Activated CD4-positive, alpha-beta T cell treated with anti-CD3 and anti-CD28 coated beads, Interleukin-2, amount 10 ng/mL, durations not matched to agents 7 days and 5 days (primary cell): Measurements from ENCODE around the gene TRIM63. TPM values are rescaled to one million over a fixed set of nuclear protein-coding genes. Genes with fewer than 3 reads are reported as not detected.
"Not testable (repeated sequence)": the region's sequence is repeated elsewhere in the genome, so short reads cannot be mapped to it uniquely, and the experiment has no call there.

Experiments
- CTCF ChIA-PET: fragments of 350-600 bp; sonication (Branson Sonifier 250); formaldehyde crosslinking; loops from one replicate; lab custom pipeline; 2021; ENCODE audit warnings: antibody characterized with exemption; lab: Charles Lee
- POLR2A ChIA-PET: fragments of 350-600 bp; sonication (Branson Sonifier 250); formaldehyde crosslinking; loops from one replicate; lab custom pipeline; 2021; ENCODE audit warnings: antibody characterized with exemption; lab: Charles Lee
- DNase-seq: peaks from one replicate; pipeline ENCODE4 v3.0.0-alpha.2; 2020
- H3K27ac Mint-ChIP-seq: one replicate; pipeline ENCODE4 v1.8.0; 2021; ENCODE audit warnings: mild to moderate bottlenecking, moderate library complexity, mixed read lengths
- H3K27me3 Mint-ChIP-seq: one replicate; pipeline ENCODE4 v1.8.0; 2021; ENCODE audit warnings: mixed read lengths
- H3K36me3 Mint-ChIP-seq: one replicate; pipeline ENCODE4 v1.8.0; 2021; ENCODE audit warnings: low read depth, mixed read lengths
- H3K4me1 Mint-ChIP-seq: one replicate; pipeline ENCODE4 v1.8.0; 2021; ENCODE audit warnings: mixed read lengths
- H3K4me3 Mint-ChIP-seq: one replicate; pipeline ENCODE4 v1.8.0; 2021; ENCODE audit warnings: mild to moderate bottlenecking, moderate library complexity, mixed read lengths
- H3K9me3 Mint-ChIP-seq: one replicate; pipeline ENCODE4 v1.8.0; 2021; ENCODE audit warnings: mixed read lengths
- total RNA-seq, 2 experiments: library from RNA; stranded (reverse); gene quantifications; one replicate each; pipeline ENCODE4 v1.2.3, GENCODE V29; 2021

TRIM63 gene
- under 1 TPM; 0.10 TPM for total RNA-seq

GRCh38 chr1:26067432-26067911 lies at the start of gene TRIM63:
Gene TRIM63 (minus strand): TSS chr1:26067630. CDS start chr1:26067494, 136 bp downstream.
- Mint-ChIP-seq H3K27ac (peak within 1 kb of the TSS; percentile 37), H3K36me3 (no peaks in the 10 kb centered on the region), H3K4me3 (no peak within 1 kb of the TSS), H3K27me3 (peaks cover 21% of the 10 kb centered on the region), H3K9me3 (no peaks in the 10 kb centered on the region), H3K4me1 (no peaks in the 10 kb centered on the region)
- POLR2A ChIA-PET: no interaction called here
- no peak for DNase-seq
- CTCF ChIA-PET: interaction anchor here (0.6 to 1.0 kb wide), 3 partner anchors 9 to 70 kb away, joined by 3 to 5 read pairs (median 3); no protein-coding TSS in a partner anchor

DNA sequence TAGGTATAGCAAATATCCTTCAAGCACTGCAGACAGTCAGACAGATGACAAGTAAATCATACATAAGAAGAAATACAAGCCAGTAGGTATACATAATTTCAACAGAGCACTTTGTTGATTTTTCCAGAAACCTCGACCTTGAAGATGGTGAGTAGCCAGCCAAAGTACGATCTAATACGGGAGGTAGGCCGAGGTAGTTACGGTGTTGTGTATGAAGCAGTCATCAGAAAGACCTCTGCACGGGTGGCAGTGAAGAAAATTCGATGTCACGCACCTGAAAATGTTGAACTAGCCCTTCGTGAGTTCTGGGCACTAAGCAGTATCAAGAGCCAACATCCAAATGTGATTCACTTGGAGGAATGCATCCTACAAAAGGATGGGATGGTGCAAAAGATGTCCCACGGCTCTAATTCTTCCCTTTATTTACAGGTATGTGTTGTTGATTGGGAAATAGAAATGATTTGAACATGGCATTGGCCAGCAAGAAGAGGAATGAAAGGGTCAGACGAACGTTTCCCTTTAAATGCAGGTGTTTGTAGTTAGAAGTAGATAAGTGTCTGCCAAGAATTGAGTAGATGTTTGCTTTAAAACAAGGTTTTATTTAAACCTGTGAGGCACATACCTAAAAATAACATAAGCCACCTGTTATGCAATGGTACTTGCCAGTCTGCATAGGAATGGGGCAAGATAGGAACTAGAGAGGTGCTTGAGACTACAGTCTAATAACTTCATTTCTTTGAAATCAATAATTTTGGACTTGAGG lies 46.9 kb upstream of the TRIM63 start:
- peaks cover 48% of the 10 kb centered on the region for H3K4me1 Mint-ChIP-seq
- H3K27ac Mint-ChIP-seq: no peak overlapping the region
- peaks cover 29% of the 10 kb centered on the region for H3K36me3 Mint-ChIP-seq
- ChIA-PET CTCF (interaction anchor here (0.8 to 1.3 kb wide), 6 partner anchors 9 to 120 kb away, joined by 3 to 7 read pairs (median 4); partner anchors contain the start of genes CEP85, PAFAH2 and ZNF593), POLR2A (no interaction called here)
- no peak overlapping the region for H3K4me3 Mint-ChIP-seq
- H3K27me3 Mint-ChIP-seq: no peaks in the 10 kb centered on the region
- H3K9me3 Mint-ChIP-seq: no peaks in the 10 kb centered on the region
- DNase-seq: no peak

- H3K9me3 Mint-ChIP-seq: no peaks in the 10 kb centered on the region
- peaks cover 12% of the 10 kb centered on the region for H3K36me3 Mint-ChIP-seq
- H3K4me1 Mint-ChIP-seq: peaks cover 38% of the 10 kb centered on the region
- no peaks in the 10 kb centered on the region for H3K27me3 Mint-ChIP-seq
- DNase-seq: peak; percentile 30
- peak overlapping the region; percentile 89 for H3K4me3 Mint-ChIP-seq
- ChIA-PET POLR2A (interaction anchor here (1.9 kb wide), 2 partner anchors 11 to 14 kb away, joined by 8 to 9 read pairs; no protein-coding TSS in a partner anchor), CTCF (interaction anchor here (0.6 to 2.5 kb wide), 5 partner anchors 9 to 947 kb away, joined by 3 to 8 read pairs (median 5); partner anchors contain the start of gene ZNF593)
- H3K27ac Mint-ChIP-seq: peak overlapping the region; percentile 88
Observed at GRCh38 chr1:26112407-26112775, 45.0 kb upstream of the TRIM63 start.

DNA sequence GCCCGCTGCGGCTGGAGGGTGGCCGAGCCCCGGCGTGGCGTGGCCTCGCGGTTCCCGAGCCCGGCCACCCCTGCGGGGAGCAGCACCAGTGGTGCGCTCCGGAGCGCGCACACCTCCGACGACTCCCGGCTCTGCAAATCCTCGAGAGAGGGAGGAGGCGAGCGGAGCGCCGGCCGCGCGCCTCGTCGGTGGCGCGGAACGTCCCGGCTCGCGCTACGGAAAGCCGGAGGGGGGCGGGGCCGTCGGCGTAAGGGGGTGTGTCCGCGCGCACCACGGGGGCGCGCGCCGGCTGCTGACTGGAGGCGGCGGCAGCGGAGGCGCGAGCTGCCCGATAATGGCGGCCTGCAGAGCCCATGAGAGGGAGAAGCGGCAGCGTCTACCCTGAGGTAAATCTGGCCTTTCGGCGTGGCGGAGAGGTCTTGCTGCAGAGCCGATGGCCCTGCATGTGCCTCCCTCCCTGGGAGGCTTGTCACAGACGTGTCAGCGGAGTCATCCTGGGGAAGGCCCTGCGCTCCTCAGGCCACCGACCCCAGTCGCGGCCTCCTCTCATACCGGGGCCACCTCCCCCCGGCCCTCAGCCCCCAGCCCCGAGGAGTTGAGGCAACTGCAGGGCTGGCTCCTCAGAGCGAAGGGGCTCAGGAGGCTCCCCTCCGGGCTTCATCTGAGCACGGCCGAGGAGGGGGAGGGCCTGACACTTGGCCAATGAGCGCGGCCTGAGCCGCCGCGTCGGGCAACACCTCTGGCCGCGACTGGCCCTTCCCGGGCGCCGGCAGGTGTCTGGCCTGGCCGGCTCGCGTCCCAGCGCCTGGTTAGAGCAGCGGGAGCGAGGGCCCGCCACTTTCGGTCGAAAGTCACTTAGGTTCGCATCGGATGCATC lies 44.3 kb upstream of the TRIM63 start, which contains the start of gene PDIK1L:
Gene PDIK1L, plus strand, starts transcription at position 295 of the 877 bp plus-strand sequence. CDS start 2,485 bp downstream, outside the sequence.
- peak within 1 kb of the TSS; percentile 92 for H3K27ac Mint-ChIP-seq
- no peaks in the 10 kb centered on the region for H3K27me3 Mint-ChIP-seq
- peak; percentile 93 for DNase-seq
- H3K36me3 Mint-ChIP-seq: peaks cover 8% of the 10 kb centered on the region
- peaks cover 38% of the 10 kb centered on the region for H3K4me1 Mint-ChIP-seq
- H3K4me3 Mint-ChIP-seq: peak within 1 kb of the TSS; percentile 89
- no peaks in the 10 kb centered on the region for H3K9me3 Mint-ChIP-seq
- ChIA-PET CTCF (interaction anchor here (0.6 to 2.5 kb wide), 6 partner anchors 10 to 948 kb away, joined by 3 to 8 read pairs (median 4); partner anchors contain the start of gene ZNF593), POLR2A (interaction anchor here (0.8 to 1.9 kb wide), 3 partner anchors 12 to 27 kb away, joined by 4 to 9 read pairs (median 8); no protein-coding TSS in a partner anchor)

DNA sequence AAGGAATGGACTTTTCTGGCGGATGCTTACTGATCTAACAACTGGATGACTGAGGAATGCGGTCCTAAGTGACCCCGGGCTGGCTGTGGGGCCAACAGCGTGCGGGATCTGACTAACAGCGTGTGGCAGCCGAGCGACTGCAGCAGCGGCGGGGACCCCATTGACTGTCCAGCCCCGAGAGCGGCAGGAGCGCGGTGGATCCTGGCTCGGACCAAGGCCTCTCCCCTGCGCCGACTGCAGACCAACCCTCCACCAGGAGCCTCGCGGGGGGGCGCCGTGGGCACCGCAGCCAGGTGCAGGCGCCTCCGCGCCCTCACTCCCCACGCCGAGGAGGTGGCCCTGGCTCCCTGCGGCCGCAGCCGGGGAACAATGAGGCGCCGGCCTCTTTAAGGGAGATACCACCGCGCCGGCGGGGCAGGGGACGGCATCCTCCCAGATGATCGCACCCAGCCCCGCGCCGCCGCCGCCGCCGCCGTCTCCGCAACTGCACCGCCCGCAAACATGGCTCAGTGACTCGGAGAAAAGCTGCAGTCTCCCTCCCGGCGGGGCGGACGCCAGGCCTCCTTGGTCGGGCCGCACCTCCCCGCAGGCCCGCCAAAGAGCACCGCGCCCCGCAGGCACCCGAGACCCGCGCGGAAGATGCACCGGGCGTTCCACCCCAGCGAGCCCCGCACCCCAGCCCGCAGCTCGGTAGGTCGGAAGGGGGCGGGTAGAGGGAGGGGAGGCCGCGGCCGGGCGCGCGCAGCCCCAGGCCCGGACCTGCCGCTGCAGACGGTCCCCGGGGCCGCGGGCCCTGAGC lies 43.5 kb upstream of the TRIM63 start:
- POLR2A ChIA-PET: interaction anchor here (0.8 to 1.9 kb wide), 3 partner anchors 13 to 28 kb away, joined by 4 to 9 read pairs (median 8); no protein-coding TSS in a partner anchor
- Mint-ChIP-seq H3K36me3 (peaks cover 8% of the 10 kb centered on the region), H3K27ac (peak overlapping the region; percentile 85), H3K9me3 (no peaks in the 10 kb centered on the region), H3K4me3 (peak overlapping the region; percentile 83), H3K27me3 (no peaks in the 10 kb centered on the region), H3K4me1 (peaks cover 35% of the 10 kb centered on the region)
- CTCF ChIA-PET: interaction anchor here (1.0 to 2.5 kb wide), 4 partner anchors 10 to 59 kb away, joined by 3 to 8 read pairs (median 4); partner anchors contain the start of gene ZNF593
- peak; percentile 81 for DNase-seq

DNA sequence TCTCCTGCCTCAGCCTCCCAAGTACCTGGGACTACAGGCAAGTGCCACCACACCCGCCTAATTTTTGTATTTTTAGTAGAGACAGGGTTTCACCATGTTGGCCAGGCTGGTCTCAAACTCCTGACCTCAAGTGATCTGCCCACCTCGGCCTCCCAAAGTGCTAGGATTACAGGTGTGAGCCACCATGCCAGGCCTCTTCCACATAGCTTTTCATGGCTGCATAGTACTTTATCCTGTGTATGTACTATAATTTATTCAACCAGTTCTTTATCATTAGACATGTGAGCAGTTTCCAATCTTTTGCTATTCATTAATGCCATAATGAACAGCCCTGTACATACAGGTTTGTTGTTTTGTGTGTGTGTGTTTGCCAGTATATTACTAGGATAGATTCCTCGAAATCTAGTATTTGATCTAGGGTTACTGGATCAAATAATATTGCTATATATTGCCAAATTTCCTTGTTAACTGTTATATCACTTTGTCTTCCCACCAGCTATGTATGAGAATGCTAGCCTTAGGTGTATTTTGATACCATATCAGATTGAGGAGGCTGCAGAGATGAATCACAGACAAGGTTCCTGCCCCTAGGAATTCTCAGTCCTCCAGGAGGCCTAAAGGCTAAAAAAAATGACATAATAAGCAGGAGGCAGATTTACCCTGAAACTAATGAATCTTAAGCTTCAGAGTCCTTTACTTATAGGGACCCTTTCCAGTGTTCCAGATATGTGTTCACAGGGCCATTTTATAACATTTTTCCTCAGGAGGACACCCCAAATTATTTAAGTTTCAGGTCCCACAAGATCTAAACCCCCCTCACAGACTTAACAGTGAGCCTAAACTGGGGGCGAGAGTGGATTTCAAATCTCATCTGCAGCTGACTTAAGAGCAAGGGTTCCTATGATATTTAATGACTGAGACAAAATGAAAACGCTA lies 42.1 kb upstream of the TRIM63 start:
- ChIA-PET POLR2A (no interaction called here), CTCF (interaction anchor here (0.7 to 1.5 kb wide), 5 partner anchors 10 to 124 kb away, joined by 3 to 11 read pairs (median 4); no protein-coding TSS in a partner anchor)
- Mint-ChIP-seq H3K27me3 (no peaks in the 10 kb centered on the region), H3K27ac (peak overlapping the region; percentile 75), H3K9me3 (no peaks in the 10 kb centered on the region), H3K4me3 (peak overlapping the region; percentile 83), H3K36me3 (peaks cover 6% of the 10 kb centered on the region), H3K4me1 (peaks cover 37% of the 10 kb centered on the region)
- DNase-seq: no peak

- H3K27ac Mint-ChIP-seq, H3K36me3 Mint-ChIP-seq, H3K9me3 Mint-ChIP-seq, DNase-seq, H3K27me3 Mint-ChIP-seq, H3K4me3 Mint-ChIP-seq: not testable (repeated sequence)
- peaks cover 17% of the 10 kb centered on the region for H3K4me1 Mint-ChIP-seq
- ChIA-PET POLR2A (interaction anchor here (1.0 kb wide), 1 partner anchor 40 kb away, joined by 3 read pairs; no protein-coding TSS in a partner anchor), CTCF (interaction anchor here (1.1 to 6.8 kb wide), 3 partner anchors 25 to 65 kb away, joined by 3 to 44 read pairs (median 7); partner anchors contain the start of gene ZNF593)
Observed at GRCh38 chr1:26105226-26105548, 37.8 kb upstream of the TRIM63 start.

GRCh38 chr1:26102526-26102925 lies 35.1 kb upstream of the TRIM63 start:
- Mint-ChIP-seq H3K36me3 (no peaks in the 10 kb centered on the region), H3K4me3 (no peak overlapping the region)

GRCh38 chr1:26102119-26102518 lies 34.7 kb upstream of the TRIM63 start:
- ChIA-PET POLR2A (no interaction called here), CTCF (interaction anchor here (0.5 to 6.8 kb wide), 9 partner anchors 13 to 132 kb away, joined by 3 to 44 read pairs (median 3); partner anchors contain the start of gene CEP85)
- Mint-ChIP-seq H3K9me3 (no peaks in the 10 kb centered on the region), H3K4me3 (no peak overlapping the region), H3K27me3 (peaks cover 11% of the 10 kb centered on the region), H3K4me1 (peaks cover 18% of the 10 kb centered on the region), H3K36me3 (no peaks in the 10 kb centered on the region), H3K27ac (no peak overlapping the region)
- no peak for DNase-seq

More at GRCh38 chr1:26102526-26102925, 35.1 kb upstream of the TRIM63 start:
- CTCF ChIA-PET: interaction anchor here (0.5 to 6.8 kb wide), 8 partner anchors 13 to 131 kb away, joined by 3 to 44 read pairs (median 4); partner anchors contain the start of genes CEP85 and ZNF593
- peaks cover 18% of the 10 kb centered on the region for H3K4me1 Mint-ChIP-seq
- peaks cover 11% of the 10 kb centered on the region for H3K27me3 Mint-ChIP-seq
- POLR2A ChIA-PET: no interaction called here
- H3K9me3 Mint-ChIP-seq: no peaks in the 10 kb centered on the region
- no peak overlapping the region for H3K27ac Mint-ChIP-seq
- no peak for DNase-seq

GRCh38 chr1:26100204-26100603 lies 32.8 kb upstream of the TRIM63 start:
- H3K36me3 Mint-ChIP-seq, H3K9me3 Mint-ChIP-seq, H3K27ac Mint-ChIP-seq, H3K4me3 Mint-ChIP-seq, DNase-seq, POLR2A ChIA-PET: not testable (repeated sequence)
- peaks cover 15% of the 10 kb centered on the region for H3K27me3 Mint-ChIP-seq
- H3K4me1 Mint-ChIP-seq: peaks cover 17% of the 10 kb centered on the region
- CTCF ChIA-PET: interaction anchor here (0.6 to 6.8 kb wide), 3 partner anchors 22 to 45 kb away, joined by 3 to 44 read pairs (median 3); no protein-coding TSS in a partner anchor
